ENCODE results near the gene ATF4.

Gene ATF4

DNA sequence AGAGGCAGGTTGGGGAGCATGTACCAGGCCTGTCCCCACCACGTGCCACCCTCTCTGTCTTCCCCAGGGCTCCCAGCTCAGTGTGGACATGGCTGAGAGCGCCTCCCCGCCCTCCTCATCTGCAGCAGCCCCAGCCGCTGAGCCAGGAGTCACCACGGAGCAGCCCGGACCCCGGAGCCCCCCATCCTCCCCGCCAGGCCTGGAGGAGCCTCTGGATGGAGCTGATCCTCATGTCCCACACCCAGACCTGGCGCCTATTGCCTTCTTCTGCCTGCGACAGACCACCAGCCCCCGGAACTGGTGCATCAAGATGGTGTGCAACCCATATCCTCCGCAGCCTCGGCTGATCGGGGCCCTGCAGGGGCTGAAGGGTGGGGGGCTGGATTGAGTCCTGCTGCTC lies 50.3 kb downstream of the ATF4 start, which contains the start of gene CACNA1I:
TSS of gene CACNA1I (plus strand) at position 89 of the 400 bp plus-strand sequence. CDS start at position 89, 0 bp downstream.
- Histone ChIP-seq H3K27me3 (ENCODE audit: insufficient read depth, poor library complexity, severe bottlenecking) (no peaks in the 10 kb centered on the region), H3K27ac (replicated peaks) (no peak within 1 kb of the TSS), H3K4me3 (replicated peaks; ENCODE audit: insufficient read depth, low read length) (no peak within 1 kb of the TSS)
- TF ChIP-seq GABPA (IDR thresholded peaks at IDR 0.05; ENCODE audit: low read depth) (no peak), SPI1 (IDR thresholded peaks at IDR 0.05; ENCODE audit: borderline replicate concordance, low read depth) (no peak), POLR2AphosphoS5 (IDR thresholded peaks at IDR 0.05; ENCODE audit: low read depth) (no peak)
- TF ChIP-seq, protein P1, sequence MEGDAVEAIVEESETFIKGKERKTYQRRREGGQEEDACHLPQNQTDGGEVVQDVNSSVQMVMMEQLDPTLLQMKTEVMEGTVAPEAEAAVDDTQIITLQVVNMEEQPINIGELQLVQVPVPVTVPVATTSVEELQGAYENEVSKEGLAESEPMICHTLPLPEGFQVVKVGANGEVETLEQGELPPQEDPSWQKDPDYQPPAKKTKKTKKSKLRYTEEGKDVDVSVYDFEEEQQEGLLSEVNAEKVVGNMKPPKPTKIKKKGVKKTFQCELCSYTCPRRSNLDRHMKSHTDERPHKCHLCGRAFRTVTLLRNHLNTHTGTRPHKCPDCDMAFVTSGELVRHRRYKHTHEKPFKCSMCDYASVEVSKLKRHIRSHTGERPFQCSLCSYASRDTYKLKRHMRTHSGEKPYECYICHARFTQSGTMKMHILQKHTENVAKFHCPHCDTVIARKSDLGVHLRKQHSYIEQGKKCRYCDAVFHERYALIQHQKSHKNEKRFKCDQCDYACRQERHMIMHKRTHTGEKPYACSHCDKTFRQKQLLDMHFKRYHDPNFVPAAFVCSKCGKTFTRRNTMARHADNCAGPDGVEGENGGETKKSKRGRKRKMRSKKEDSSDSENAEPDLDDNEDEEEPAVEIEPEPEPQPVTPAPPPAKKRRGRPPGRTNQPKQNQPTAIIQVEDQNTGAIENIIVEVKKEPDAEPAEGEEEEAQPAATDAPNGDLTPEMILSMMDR (IDR thresholded peaks at IDR 0.05; ENCODE audit: insufficient read depth, low read length) = no peak
- TF ChIP-seq, protein P2, sequence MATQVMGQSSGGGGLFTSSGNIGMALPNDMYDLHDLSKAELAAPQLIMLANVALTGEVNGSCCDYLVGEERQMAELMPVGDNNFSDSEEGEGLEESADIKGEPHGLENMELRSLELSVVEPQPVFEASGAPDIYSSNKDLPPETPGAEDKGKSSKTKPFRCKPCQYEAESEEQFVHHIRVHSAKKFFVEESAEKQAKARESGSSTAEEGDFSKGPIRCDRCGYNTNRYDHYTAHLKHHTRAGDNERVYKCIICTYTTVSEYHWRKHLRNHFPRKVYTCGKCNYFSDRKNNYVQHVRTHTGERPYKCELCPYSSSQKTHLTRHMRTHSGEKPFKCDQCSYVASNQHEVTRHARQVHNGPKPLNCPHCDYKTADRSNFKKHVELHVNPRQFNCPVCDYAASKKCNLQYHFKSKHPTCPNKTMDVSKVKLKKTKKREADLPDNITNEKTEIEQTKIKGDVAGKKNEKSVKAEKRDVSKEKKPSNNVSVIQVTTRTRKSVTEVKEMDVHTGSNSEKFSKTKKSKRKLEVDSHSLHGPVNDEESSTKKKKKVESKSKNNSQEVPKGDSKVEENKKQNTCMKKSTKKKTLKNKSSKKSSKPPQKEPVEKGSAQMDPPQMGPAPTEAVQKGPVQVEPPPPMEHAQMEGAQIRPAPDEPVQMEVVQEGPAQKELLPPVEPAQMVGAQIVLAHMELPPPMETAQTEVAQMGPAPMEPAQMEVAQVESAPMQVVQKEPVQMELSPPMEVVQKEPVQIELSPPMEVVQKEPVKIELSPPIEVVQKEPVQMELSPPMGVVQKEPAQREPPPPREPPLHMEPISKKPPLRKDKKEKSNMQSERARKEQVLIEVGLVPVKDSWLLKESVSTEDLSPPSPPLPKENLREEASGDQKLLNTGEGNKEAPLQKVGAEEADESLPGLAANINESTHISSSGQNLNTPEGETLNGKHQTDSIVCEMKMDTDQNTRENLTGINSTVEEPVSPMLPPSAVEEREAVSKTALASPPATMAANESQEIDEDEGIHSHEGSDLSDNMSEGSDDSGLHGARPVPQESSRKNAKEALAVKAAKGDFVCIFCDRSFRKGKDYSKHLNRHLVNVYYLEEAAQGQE (IDR thresholded peaks at IDR 0.05; ENCODE audit: insufficient replicate concordance, low read depth) = no peak
- DNase-seq (ENCODE audit: low read depth in 1 of 2, low spot score in 1 of 2) = no peak

DNA sequence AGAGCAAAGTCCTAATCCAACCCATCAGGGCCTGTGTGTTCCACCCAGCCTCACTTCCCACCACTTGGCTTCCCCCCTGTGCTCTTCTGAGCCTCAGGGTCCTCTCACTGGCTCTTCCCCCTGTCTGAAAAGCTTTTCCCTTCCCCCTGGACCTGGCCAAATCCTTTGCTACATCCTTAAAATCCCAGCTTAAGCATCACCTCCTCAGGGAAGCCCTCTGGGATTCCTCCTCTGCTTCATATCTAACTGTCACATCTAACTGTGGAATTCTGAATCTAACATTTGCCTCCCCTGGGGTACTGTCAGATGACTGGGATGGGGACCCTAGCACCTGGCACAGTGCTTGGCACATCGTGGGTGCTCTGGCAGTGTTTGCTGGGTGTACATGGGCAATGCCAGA lies 51.2 kb downstream of the ATF4 start:
- H3K27ac ChIP-seq (replicated peaks) = no peak overlapping the region
- DNase-seq (ENCODE audit: low read depth in 1 of 2, low spot score in 1 of 2) = no peak
- H3K4me3 ChIP-seq (replicated peaks; ENCODE audit: insufficient read depth, low read length) = no peak overlapping the region
- no peak for TF ChIP-seq SPI1 (IDR thresholded peaks at IDR 0.05; ENCODE audit: borderline replicate concordance, low read depth)
- TF ChIP-seq POLR2AphosphoS5 (IDR thresholded peaks at IDR 0.05; ENCODE audit: low read depth) = no peak
- TF ChIP-seq GABPA (IDR thresholded peaks at IDR 0.05; ENCODE audit: low read depth) = no peak
- TF ChIP-seq, protein P1 (IDR thresholded peaks at IDR 0.05; ENCODE audit: insufficient read depth, low read length) = no peak
- TF ChIP-seq, protein P2 (IDR thresholded peaks at IDR 0.05; ENCODE audit: insufficient replicate concordance, low read depth) = no peak
- peaks cover 5% of the 10 kb centered on the region for H3K27me3 ChIP-seq (ENCODE audit: insufficient read depth, poor library complexity, severe bottlenecking)
